Activated T-helper 1 cell treated with Interleukin-2 at 50 U/mL for 16 hours (primary cell): ENCODE data around the gene PECR.

Experiments used
- DNase-seq: peaks from one replicate; pipeline ENCODE4 v3.0.0-alpha.2; 2020; ENCODE audit warnings: low read depth

Gene PECR

DNA sequence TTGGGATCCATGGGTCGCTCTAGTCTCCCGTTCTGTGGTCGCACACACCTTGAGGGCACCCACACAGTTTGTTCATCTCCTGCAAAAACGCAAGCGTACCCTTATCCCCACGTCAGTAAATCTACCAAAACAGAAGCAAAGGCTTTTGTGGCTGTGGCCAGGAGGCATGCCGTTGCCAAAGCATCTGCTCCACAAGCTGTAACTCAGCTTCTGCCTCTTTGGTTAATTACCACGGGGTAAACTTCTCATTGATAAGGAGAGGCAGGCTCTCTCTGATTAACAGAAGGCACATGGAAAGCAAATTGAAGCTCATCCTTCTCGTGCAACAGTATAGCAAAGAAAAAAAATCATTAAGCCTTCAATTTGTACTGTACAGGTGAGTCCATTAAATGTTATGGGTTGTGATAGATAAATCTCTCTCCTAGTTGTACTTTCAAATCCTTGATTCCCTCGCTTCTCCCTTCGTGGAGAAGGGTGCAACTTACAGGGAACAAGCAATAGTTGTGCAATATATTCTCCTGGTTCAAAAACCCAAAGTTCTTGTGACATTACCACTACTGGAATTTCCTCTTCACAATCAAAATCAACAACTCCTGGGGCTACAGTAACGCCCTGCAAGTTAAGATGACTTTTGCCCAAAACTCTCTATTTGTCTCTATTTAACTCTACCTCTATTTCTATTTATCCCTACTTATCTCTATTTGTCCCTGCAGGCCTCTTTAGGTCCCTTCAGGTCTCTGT lies 10.3 kb downstream of the PECR start:
- no peak for DNase-seq

GRCh38 chr2:216070195-216070594 lies 11.4 kb downstream of the PECR start:
- DNase-seq: no peak

- no peak for DNase-seq
Measured at GRCh38 chr2:216069028-216069427, 12.6 kb downstream of the PECR start.

GRCh38 chr2:216066230-216066629 lies 15.4 kb downstream of the PECR start:
- DNase-seq: no peak

DNA sequence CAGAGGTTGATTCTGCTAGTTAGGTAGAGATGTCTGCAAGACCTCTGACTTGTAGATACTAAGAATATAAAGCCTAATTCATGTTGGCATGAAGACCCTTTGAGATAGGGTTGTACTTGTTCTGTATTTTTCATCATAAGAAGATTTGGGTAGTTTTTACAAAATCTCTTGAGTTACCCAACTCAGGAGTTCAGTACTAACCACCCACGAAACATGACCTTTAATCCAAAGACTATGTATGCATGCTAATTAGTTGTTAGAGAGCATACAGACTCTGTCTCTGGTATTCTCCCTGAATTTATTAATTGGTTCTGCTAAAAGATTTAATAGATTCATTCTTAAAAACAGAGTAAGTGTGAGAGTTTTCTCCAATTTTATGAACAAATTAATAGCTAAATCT lies 16.9 kb downstream of the PECR start:
- no peak for DNase-seq

GRCh38 chr2:216064014-216064630 lies 17.5 kb downstream of the PECR start:
- no peak for DNase-seq

GRCh38 chr2:216059233-216059834 lies 22.3 kb downstream of the PECR start:
- no peak for DNase-seq

DNA sequence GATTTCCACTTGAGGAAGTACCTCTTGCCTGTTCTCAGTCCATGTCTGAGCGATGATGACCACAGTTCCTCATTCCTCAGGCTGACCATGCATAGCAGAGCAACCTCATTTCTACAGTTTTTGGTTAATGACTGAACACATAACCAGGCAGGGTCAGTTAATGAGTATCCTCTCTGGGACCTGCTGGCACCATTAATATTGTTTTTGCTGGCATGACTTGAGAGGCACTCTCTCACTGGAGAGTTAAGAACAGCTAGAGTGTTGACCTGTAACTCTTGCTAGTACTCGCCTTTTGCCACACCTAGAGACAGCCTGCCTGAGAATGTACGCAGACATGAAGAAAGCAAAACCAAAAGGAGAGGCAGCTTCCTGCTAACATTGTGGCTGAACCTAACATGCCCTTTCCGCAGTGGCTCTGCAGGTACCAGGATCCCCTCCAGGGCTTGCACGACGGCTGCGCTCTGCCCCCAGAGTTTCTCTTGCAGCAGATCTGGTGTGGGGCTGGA lies 23.9 kb downstream of the PECR start:
- peak; percentile 45 for DNase-seq

GRCh38 chr2:216056739-216057138 lies 24.9 kb downstream of the PECR start:
- no peak for DNase-seq

GRCh38 chr2:216055680-216056079 lies 25.9 kb downstream of the PECR start:
- DNase-seq: no peak

GRCh38 chr2:216052420-216052819 lies 29.2 kb downstream of the PECR start:
- DNase-seq: no peak

GRCh38 chr2:216051350-216051749 lies 30.3 kb downstream of the PECR start:
- no peak for DNase-seq

DNA sequence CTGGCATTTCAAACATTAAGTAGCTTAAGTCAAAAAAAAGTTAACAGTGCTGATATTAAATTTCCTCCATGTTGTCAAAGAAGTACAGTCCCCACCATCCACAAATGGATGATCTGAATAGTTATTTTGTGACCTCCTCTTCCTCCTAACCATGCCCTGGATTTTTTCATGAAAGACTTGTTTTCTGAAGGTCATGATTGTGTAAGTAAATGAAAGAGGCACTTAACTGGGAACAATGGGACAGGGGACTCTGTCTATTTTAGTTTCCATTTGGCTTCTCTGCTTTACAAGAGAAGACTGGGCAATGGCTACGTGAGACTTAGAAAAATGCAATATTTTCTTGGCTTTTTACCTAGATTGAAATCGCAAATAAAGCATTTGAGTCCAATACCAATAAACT lies 32.2 kb downstream of the PECR start:
- no peak for DNase-seq

DNA sequence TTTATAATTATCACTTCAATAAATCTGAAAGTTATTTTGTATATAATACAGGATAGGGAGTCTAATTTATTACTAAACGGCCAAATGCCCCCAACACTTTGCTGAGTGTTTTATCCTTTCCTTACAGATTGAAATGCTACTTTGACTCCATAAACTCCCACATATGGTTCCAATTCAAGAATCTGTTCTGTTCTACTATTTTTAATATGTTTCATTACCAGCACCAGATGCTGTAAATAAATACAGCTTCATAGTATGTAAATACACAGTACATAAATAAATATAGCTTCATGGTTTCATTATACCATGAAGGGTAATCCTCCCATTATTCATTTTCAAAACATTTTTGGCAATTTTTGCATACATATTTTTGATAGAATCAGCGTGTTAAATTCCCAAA lies 34.2 kb downstream of the PECR start:
- DNase-seq: no peak

DNA sequence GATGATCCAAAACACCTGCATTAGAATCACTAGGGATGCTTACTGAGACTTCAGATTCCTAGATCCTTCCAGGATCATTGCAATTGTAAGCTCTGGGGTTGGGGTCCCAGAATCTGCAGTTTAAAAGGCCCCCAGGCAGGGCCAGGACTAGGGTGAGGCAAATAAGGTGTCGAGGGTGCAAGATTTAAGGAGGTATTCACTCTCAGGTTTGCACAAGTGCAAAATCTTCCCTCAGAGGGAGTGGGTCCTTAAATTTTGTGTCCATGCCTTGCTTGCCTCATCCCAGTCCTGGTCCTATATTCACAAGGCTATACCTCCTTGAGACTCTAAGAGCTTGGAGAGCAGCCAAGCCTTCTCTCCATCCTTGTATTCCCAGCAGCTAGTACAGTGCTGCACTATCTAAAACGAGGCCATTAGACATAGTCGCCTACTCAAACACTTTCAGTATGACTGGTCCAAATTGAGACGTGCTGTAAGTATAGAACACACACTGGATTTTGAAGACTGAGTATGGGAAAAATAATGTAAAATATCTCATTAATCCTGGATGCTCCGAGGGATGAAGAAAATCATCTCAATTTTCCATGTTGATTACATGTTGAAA lies 36.6 kb downstream of the PECR start:
- no peak for DNase-seq

GRCh38 chr2:216043949-216044348 lies 37.7 kb downstream of the PECR start:
- no peak for DNase-seq

DNA sequence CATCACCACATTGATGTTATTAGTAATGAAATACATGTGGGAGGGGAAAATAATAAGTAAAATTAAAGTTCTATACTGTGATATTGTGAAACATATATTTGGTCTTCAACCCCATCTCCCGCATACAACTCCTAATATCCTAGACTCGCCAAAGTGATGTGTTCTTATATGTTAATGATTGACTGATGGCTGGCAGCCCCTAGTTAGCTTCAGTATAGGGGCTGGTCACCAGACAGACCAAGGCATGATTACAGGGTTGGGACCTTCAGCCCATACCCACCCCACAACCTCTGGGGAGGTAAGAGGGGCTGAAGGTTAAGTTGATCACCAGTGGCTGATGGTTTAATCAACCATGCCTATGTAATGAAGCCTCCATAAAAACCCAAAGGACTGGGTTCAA lies 40.2 kb downstream of the PECR start:
- no peak for DNase-seq

DNA sequence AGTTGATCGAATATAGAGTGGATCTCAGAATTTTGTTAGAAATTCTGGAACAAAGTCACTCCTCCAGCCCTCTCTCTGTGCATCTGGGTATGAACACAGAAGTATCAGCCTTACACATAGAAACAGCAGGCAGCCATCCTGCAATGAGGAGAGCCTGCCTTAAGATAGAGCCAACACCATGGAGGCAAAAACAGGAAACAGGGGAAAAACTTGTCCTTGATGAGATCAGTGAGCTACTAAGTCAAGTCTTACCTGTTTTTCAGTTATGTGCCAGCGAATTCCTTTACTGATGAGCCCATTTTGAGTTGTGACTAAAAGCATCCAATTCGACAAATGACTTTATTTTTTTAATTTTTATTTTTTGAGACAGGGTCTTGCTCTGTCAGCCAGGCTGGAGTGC lies 41.7 kb downstream of the PECR start:
- DNase-seq: no peak

DNA sequence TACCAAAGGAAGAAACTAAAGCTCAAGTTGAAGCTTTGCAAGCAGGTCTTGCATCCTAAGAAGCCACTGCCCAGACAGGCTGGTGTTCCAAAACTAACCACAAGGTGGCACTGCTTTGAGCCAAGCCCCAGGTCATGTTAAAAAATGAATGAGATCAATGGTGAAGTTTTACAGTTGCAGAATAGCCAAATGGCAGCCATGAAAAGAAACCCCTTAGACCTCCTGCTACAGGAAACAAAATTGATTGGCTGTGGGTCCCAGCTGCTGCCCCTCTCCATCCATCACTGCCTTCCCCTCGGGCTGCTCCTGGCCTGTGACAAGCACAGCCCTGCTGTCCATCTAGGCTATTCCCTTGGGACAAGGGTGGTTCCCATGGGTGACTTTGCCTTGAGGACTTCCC lies 47.5 kb downstream of the PECR start:
- peak; percentile 59 for DNase-seq

DNA sequence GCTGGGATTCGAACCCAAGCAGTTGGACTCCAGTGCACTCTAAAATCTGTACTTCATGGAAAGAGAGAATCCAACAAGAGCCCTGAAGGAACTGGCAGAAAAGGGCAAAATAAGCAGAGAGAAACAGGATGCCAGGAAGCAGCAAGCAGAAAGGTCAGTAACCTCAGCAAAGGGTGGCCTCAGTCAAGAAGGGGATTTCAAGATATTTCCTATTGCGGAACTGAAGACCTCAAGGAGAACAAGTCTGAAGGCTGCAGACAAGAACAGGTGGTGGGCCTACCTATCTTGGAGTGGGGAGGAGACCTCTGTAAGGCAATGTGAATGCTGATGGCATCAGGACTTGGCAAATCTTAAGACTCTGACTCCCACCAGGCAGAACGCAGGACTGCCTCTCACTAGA lies 48.2 kb downstream of the PECR start:
- no peak for DNase-seq

- DNase-seq: no peak
Measured at GRCh38 chr2:216031960-216032689, 49.5 kb downstream of the PECR start.

DNA sequence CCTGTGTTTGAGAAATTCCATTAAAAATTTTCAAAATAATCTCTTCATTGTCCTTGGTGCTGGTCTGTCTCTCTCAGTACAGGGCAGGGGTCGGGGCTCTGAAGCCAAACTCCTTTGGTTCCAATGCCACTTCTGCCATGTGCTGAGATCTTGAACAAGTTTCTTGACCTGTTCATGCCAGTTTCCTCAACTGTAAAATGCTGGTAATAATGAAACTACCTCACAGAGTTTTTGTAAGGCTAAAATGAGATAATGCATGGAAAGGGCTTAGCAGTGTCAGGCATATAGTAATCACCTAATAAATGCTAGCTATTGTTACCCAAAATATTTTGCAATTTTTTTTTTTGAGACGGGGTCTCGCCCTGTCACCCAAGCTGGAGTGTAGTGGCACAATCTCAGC lies 51.4 kb downstream of the PECR start:
- no peak for DNase-seq
